ENCODE measurements around the gene TNS4.

DNA sequence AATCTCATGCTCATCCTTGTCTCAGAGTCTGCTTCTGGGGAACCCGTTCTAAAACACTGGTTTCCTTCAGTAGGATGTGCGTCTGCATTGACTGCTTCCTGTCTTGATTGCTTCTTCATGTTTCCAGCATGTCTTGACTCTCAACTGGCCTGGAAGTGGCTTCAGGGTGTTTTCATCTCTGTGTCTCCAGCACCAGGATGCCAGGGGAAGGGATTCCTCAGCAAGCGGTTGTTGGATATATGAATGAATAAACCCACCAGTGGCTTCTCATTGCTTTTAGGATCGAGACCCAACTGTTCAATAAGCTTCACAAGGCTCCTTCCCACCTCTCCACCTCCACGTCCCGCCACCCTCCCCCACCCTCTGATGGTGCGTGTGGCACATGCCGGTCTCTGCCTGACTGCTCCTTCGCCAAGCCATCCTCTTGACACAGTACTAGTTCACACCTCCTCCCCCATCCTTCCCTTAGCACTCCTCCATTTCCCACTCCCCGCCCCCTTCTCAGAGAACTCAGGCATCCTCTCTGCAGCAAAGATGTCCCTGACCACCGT, 14.1 kb upstream of the TNS4 start:
- TF ChIP-seq CTCF (IDR thresholded peaks at IDR 0.05; ENCODE audit: borderline replicate concordance, extremely low read depth, low read length, poor library complexity, severe bottlenecking): no peak
- TF ChIP-seq EZH2 (IDR thresholded peaks at IDR 0.05; ENCODE audit: borderline replicate concordance, low read depth, low read length, severe bottlenecking): no peak

All from DND-41 (cell line).